ENCODE results near the gene EIF4EBP2.
A peak's percentile ranks its signal among the peaks of the same experiment; 100 is the strongest.

EIF4EBP2 gene

DNA sequence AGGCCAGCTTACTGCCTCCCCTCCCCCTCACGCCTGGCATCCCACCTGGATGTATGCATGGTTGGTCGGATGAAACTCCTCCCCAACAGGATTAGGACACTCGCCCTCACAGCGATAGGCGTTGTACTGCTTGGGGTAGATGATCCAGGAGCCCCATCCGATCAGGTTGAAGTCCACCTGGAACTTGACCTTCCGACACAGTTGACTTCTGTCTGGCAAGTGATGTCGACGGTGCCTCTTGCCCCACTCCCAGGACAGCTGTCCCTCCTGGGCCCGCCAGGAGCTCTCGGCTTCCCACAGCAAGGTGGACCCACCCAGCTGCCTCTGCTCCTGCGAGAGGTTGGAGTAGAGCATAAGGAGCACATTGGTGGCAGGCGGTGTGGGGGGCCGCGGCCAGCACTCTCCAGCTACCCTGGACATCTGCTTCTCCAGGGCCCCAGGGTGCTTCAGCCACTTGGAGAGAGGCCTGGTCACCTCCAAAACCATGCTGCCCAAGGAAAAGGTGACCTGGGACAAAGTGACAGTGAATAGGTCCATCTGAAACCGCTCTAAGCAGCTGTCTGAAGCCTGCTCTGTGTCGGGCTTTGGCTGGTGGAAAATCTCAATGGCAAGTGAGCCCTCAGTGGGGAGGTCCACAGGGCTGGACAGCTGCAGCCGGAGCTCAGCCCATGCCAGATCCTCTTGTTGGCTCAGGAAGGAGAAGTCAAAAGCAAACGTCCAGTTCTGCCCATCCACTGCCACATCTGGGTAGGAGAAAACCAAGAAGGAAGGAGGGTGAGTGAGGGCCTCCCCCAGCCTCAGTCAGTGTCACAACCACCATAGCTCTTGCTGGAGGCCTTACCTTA lies 31.5 kb downstream of the EIF4EBP2 start:
- Histone ChIP-seq H3K4me1 (ENCODE audit: control insufficient read depth in 1 of 2, insufficient read depth in 2 of 2, low read length in 2 of 2) (peaks cover 17 to 22% of the 10 kb centered on the region in 2 donors), H3K36me3 (ENCODE audit: control insufficient read depth in 1 of 2, insufficient read depth in 2 of 2, low read length in 2 of 2) (peaks cover 0 to 9% of the 10 kb centered on the region in 2 donors), H3K4me3 (ENCODE audit: low read depth in 1 of 2, low read length in 2 of 2) (no peak overlapping the region), H3K9me3 (ENCODE audit: control insufficient read depth in 1 of 2, low read length in 2 of 2) (no peaks in the 10 kb centered on the region), H3K27me3 (ENCODE audit: low read depth, low read length) (no peaks in the 10 kb centered on the region), H3K27ac (ENCODE audit: low read length) (no peak overlapping the region)

DNA sequence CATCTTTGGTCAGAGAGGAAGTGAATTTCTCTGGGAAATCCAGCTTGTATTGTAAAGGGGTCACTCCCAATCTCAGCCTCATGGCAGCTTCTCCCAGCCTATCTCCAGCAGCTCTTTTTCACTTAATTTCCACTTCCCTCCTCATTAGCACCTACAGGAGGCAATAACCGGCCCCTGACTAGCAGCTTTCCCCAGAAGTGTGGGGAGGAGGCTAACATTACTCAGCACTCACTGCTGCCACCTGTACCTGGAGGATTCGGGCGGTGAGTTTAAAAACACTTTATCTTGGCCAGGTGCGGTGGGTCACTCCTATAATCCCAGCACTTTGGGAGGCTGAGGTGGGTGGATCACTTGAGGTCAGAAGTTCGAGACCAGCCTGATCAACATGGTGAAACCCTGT lies 33.8 kb downstream of the EIF4EBP2 start:
- Histone ChIP-seq H3K27ac (ENCODE audit: low read length) (no peak overlapping the region), H3K36me3 (ENCODE audit: control insufficient read depth in 1 of 2, insufficient read depth in 2 of 2, low read length in 2 of 2) (peaks cover 0 to 9% of the 10 kb centered on the region in 2 donors), H3K27me3 (ENCODE audit: low read depth, low read length) (peaks cover 22% of the 10 kb centered on the region), H3K4me3 (ENCODE audit: low read depth in 1 of 2, low read length in 2 of 2) (no peak overlapping the region), H3K4me1 (ENCODE audit: control insufficient read depth in 1 of 2, insufficient read depth in 2 of 2, low read length in 2 of 2) (peaks cover 0 to 21% of the 10 kb centered on the region in 2 donors), H3K9me3 (ENCODE audit: control insufficient read depth in 1 of 2, low read length in 2 of 2) (no peaks in the 10 kb centered on the region)

- peaks cover 0 to 22% of the 10 kb centered on the region in 2 donors for H3K4me1 ChIP-seq (ENCODE audit: control insufficient read depth in 1 of 2, insufficient read depth in 2 of 2, low read length in 2 of 2)
- peaks cover 0 to 5% of the 10 kb centered on the region in 2 donors for H3K36me3 ChIP-seq (ENCODE audit: control insufficient read depth in 1 of 2, insufficient read depth in 2 of 2, low read length in 2 of 2)
- no peaks in the 10 kb centered on the region for H3K9me3 ChIP-seq (ENCODE audit: control insufficient read depth in 1 of 2, low read length in 2 of 2)
- peaks cover 24% of the 10 kb centered on the region for H3K27me3 ChIP-seq (ENCODE audit: low read depth, low read length)
- H3K27ac ChIP-seq (ENCODE audit: low read length) = no peak overlapping the region
- H3K4me3 ChIP-seq (ENCODE audit: low read depth in 1 of 2, low read length in 2 of 2) = peak overlapping the region; percentile 31 to 55
These were observed 36.6 kb downstream of the EIF4EBP2 start for GRCh38 chr10:70440296-70441160.

DNA sequence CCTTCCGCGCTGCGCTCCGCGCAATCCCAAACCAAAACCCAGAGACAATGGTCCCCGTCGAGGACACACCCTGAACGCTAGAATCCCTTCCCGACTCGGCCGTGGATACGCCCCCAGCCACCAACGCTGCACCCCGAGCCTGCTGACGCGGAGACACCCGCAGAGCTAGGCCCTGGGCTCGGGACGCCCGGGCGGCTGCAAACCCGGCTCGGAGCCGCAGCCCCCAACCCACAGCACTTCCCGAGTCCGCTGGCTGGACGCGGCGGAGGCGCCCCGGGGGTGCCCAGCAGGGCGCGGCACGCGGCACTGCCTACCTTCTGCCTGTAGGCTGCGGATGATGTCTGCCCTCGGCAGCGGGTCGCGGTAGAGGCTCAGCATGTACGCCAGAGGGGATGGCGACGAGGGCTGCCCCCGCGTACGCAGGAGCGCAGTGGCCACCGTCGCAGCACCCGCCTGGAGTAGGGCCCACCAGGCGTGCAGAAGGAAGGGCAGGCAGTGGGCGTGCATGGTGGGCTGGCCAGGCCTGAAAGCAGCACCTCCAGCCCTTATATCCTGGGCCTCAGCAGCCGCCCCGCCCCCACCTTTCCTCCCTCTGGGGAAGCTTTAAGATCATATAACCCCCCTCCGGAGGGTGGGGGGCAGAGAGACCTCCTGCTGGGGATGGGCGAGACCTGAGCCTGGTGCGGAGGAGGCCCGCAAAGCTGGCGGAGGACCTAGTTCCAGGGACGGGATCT lies 37.4 kb downstream of the EIF4EBP2 start, which contains the start of gene NODAL:
Gene NODAL, minus strand, starts transcription at position 521 of the 734 bp plus-strand sequence. Its CDS starts 14 bp downstream, at position 507.
- peaks cover 0 to 30% of the 10 kb centered on the region in 2 donors for H3K4me1 ChIP-seq (ENCODE audit: control insufficient read depth in 1 of 2, insufficient read depth in 2 of 2, low read length in 2 of 2)
- H3K27me3 ChIP-seq (ENCODE audit: low read depth, low read length) = peaks cover 24% of the 10 kb centered on the region
- H3K9me3 ChIP-seq (ENCODE audit: control insufficient read depth in 1 of 2, low read length in 2 of 2) = no peaks in the 10 kb centered on the region
- H3K4me3 ChIP-seq (ENCODE audit: low read depth in 1 of 2, low read length in 2 of 2) = peak within 1 kb of the TSS; percentile 31 to 55
- no peaks in the 10 kb centered on the region for H3K36me3 ChIP-seq (ENCODE audit: control insufficient read depth in 1 of 2, insufficient read depth in 2 of 2, low read length in 2 of 2)
- no peak within 1 kb of the TSS for H3K27ac ChIP-seq (ENCODE audit: low read length)

- H3K27ac ChIP-seq (ENCODE audit: low read length) = no peak overlapping the region
- no peaks in the 10 kb centered on the region for H3K36me3 ChIP-seq (ENCODE audit: control insufficient read depth in 1 of 2, insufficient read depth in 2 of 2, low read length in 2 of 2)
- no peaks in the 10 kb centered on the region for H3K9me3 ChIP-seq (ENCODE audit: control insufficient read depth in 1 of 2, low read length in 2 of 2)
- peaks cover 0 to 35% of the 10 kb centered on the region in 2 donors for H3K4me1 ChIP-seq (ENCODE audit: control insufficient read depth in 1 of 2, insufficient read depth in 2 of 2, low read length in 2 of 2)
- H3K4me3 ChIP-seq (ENCODE audit: low read depth in 1 of 2, low read length in 2 of 2) = no peak overlapping the region
- H3K27me3 ChIP-seq (ENCODE audit: low read depth, low read length) = peaks cover 24% of the 10 kb centered on the region
These were observed 38.0 kb downstream of the EIF4EBP2 start for GRCh38 chr10:70441895-70442309.

DNA sequence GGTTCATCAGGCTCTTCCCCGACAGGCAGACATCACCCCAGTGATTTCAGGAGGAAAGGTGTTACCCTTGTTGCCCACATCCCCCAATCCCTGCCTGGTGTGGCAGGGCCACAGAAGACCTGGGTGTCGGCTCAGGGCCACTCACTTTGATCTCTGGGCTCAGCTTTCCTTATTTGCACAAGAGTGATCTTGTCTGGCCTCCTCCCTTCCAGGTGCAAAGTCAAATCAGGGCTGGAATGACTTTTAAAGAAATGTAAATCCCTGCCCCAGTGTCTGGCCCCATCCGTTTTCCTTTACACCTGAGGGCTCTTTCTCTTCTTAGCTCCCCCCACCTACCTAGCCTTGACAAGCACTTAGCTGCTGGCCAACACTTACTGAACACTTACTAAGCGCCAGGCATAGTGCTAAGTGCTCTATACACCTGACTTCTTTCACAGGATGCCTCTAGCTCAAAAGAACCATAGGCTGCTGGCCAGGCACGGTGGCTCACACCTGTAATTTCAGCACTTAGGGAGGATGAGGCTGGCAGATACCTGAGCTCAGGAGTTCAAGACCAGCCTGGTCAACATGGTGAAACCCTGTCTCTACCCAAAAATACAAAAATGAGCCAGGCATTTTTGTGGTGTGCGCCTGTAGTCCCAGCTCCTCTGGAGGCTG lies 38.5 kb downstream of the EIF4EBP2 start:
- Histone ChIP-seq H3K9me3 (ENCODE audit: control insufficient read depth in 1 of 2, low read length in 2 of 2) (no peaks in the 10 kb centered on the region), H3K27me3 (ENCODE audit: low read depth, low read length) (peaks cover 24% of the 10 kb centered on the region), H3K36me3 (ENCODE audit: control insufficient read depth in 1 of 2, insufficient read depth in 2 of 2, low read length in 2 of 2) (no peaks in the 10 kb centered on the region), H3K27ac (ENCODE audit: low read length) (no peak overlapping the region), H3K4me3 (ENCODE audit: low read depth in 1 of 2, low read length in 2 of 2) (no peak overlapping the region), H3K4me1 (ENCODE audit: control insufficient read depth in 1 of 2, insufficient read depth in 2 of 2, low read length in 2 of 2) (peaks cover 0 to 39% of the 10 kb centered on the region in 2 donors)

- Histone ChIP-seq H3K36me3 (ENCODE audit: control insufficient read depth in 1 of 2, insufficient read depth in 2 of 2, low read length in 2 of 2) (no peaks in the 10 kb centered on the region), H3K4me3 (ENCODE audit: low read depth in 1 of 2, low read length in 2 of 2) (no peak overlapping the region), H3K9me3 (ENCODE audit: control insufficient read depth in 1 of 2, low read length in 2 of 2) (no peaks in the 10 kb centered on the region), H3K27ac (ENCODE audit: low read length) (no peak overlapping the region), H3K4me1 (ENCODE audit: control insufficient read depth in 1 of 2, insufficient read depth in 2 of 2, low read length in 2 of 2) (peaks cover 0 to 50% of the 10 kb centered on the region in 2 donors), H3K27me3 (ENCODE audit: low read depth, low read length) (peaks cover 24% of the 10 kb centered on the region)
These were observed 40.8 kb downstream of the EIF4EBP2 start for GRCh38 chr10:70444744-70445143.

DNA sequence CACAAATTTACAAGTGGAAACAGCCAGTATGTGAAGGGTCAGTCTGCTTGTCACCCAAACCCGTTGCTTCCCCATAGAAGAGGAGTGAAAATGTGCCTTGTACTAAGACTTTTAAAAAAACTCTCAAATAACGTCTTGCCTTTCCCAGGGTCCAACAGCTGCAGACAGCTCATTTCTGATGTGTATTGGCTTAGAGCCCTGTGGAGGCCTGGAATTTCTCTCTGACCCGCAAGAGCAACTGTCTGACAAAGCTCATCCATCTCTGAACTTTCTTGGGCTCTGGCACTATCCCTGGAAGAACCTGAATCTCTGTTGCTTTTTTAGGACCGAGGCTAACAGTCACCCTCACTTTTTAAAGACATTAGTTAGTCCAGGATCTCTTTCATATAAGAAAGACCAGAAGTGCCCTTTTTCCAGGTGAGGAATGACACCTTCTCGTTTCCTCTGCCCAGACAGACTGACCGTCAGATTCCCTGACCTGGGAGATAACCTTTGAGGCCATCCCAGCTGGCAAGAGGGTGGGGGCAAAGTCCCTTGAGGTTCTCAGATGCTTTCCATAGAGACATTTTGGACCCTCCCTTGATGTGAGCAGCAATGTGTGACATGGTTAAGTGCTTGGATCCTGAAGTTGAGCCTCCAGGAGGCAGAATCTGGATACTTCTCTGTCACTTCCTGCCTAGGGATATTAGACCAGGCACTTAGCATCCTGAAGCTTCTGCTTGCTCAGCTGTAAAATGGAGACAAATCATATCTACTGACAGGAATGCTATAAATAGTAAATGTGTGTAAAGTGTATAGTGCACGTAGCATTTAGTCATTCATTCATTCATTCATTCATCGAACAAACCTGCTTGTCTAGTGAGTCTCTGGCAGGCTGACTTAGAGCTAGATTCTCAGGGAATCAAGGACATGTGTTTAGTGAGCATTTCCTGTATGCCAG lies 42.0 kb downstream of the EIF4EBP2 start:
- Histone ChIP-seq H3K4me1 (ENCODE audit: control insufficient read depth in 1 of 2, insufficient read depth in 2 of 2, low read length in 2 of 2) (peaks cover 0 to 42% of the 10 kb centered on the region in 2 donors), H3K27ac (ENCODE audit: low read length) (no peak overlapping the region), H3K4me3 (ENCODE audit: low read depth in 1 of 2, low read length in 2 of 2) (no peak overlapping the region), H3K9me3 (ENCODE audit: control insufficient read depth in 1 of 2, low read length in 2 of 2) (no peaks in the 10 kb centered on the region), H3K36me3 (ENCODE audit: control insufficient read depth in 1 of 2, insufficient read depth in 2 of 2, low read length in 2 of 2) (no peaks in the 10 kb centered on the region), H3K27me3 (ENCODE audit: low read depth, low read length) (peaks cover 20% of the 10 kb centered on the region)

DNA sequence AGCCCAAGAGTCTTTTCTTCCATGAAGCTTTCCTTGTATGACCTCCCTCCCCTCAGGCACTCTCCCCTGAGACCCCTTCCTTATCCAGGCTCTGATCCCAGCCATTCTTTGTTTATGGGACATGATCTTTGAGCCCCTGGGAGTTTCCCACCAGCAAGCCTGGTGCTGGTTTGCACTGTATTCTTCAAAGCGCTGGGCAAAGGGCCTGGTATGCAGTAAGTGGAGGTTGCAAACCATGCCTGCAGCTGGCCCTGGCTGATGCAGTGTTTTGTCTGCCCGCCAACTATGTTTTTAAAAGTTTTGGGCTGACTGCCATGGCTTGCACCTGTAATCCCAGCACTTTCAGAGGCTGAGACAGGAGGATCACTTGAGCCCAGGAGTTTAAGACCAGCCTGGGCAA lies 44.3 kb downstream of the EIF4EBP2 start:
- H3K4me1 ChIP-seq (ENCODE audit: control insufficient read depth in 1 of 2, insufficient read depth in 2 of 2, low read length in 2 of 2) = peaks cover 0 to 32% of the 10 kb centered on the region in 2 donors
- H3K36me3 ChIP-seq (ENCODE audit: control insufficient read depth in 1 of 2, insufficient read depth in 2 of 2, low read length in 2 of 2) = no peaks in the 10 kb centered on the region
- H3K27me3 ChIP-seq (ENCODE audit: low read depth, low read length) = no peaks in the 10 kb centered on the region
- no peak overlapping the region for H3K27ac ChIP-seq (ENCODE audit: low read length)
- H3K9me3 ChIP-seq (ENCODE audit: control insufficient read depth in 1 of 2, low read length in 2 of 2) = no peaks in the 10 kb centered on the region
- H3K4me3 ChIP-seq (ENCODE audit: low read depth in 1 of 2, low read length in 2 of 2) = no peak overlapping the region

GRCh38 chr10:70455213-70455630 lies 51.3 kb downstream of the EIF4EBP2 start:
- no peaks in the 10 kb centered on the region for H3K36me3 ChIP-seq (ENCODE audit: control insufficient read depth in 1 of 2, insufficient read depth in 2 of 2, low read length in 2 of 2)
- H3K4me1 ChIP-seq (ENCODE audit: control insufficient read depth in 1 of 2, insufficient read depth in 2 of 2, low read length in 2 of 2) = peaks cover 0 to 26% of the 10 kb centered on the region in 2 donors
- H3K27ac ChIP-seq (ENCODE audit: low read length) = no peak overlapping the region
- no peak overlapping the region for H3K4me3 ChIP-seq (ENCODE audit: low read depth in 1 of 2, low read length in 2 of 2)
- H3K27me3 ChIP-seq (ENCODE audit: low read depth, low read length) = no peaks in the 10 kb centered on the region
- no peaks in the 10 kb centered on the region for H3K9me3 ChIP-seq (ENCODE audit: control insufficient read depth in 1 of 2, low read length in 2 of 2)

Data from muscle layer of duodenum (tissue), 2 donors.